ENCODE data around the gene ACOX2. TPM values are rescaled to one million over a fixed set of nuclear protein-coding genes. Genes with fewer than 3 reads are reported as not detected.

ACOX2 gene
- total RNA-seq, 1 experiment from 2014 or later: 3.5 TPM

DNA sequence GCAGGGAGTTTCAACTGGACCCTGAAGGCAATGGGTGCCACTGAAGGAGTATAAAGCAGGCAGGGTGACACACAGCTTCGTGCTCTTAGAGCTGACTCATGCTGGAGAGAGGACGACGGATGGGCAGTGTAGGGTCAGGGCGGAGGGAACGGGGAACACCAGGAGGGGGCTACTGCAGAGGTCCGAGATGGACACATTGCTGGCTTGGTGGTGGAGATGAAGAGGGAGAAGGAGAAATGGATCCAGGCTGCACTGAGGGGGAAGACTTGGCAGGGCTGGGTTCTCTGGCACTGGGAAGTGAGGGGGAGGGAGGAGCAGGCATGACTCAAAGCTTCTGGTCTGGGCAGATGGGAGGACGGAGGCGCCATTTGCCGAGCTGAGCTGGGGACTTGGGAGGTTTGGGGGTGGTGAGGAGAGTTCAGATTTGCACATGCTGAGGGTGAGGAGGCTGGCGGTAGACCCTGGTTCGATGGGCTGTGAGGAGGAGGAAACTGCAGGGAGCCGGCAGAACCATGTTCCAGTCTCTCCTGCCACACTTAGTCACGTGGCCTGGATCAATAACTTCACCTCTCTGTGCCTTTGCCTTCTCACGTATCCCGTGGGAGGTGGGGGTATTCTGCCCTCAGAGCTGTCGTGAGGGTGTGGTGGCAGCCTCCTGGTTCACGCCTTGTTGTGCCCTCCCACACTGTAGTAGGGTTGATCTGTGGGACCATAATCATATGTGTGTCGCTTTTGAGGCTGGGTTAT is 49.7 kb downstream of the ACOX2 start:
- ChIA-PET CTCF (interaction anchor here (0.5 to 0.7 kb wide), 3 partner anchors 18 to 181 kb away, joined by 4 read pairs; partner anchors contain the start of genes HTD2 and RPP14), POLR2A (ENCODE audit: unreplicated experiment) (interaction anchor here (0.5 to 0.7 kb wide), 3 partner anchors 18 to 111 kb away, joined by 3 to 4 read pairs (median 3); no protein-coding TSS in a partner anchor)
- Histone ChIP-seq H3K36me3 (ENCODE audit: low read depth) (no peaks in the 10 kb centered on the region), H3K27me3 (ENCODE audit: insufficient read depth, low read depth) (no peaks in the 10 kb centered on the region), H3K4me3 (no peak overlapping the region), H2AFZ (peak overlapping the region; percentile 75), H3K9me2 (ENCODE audit: insufficient read depth) (no peaks in the 10 kb centered on the region), H4K20me1 (ENCODE audit: insufficient read depth) (no peaks in the 10 kb centered on the region), H3K4me2 (peak overlapping the region; percentile 45), H3K9me3 (ENCODE audit: insufficient read depth, low read depth) (no peaks in the 10 kb centered on the region), H3K27ac (no peak overlapping the region), H3F3A (ENCODE audit: insufficient read depth, low read depth) (peaks cover 17% of the 10 kb centered on the region; the same call in 1 of the 2 replicates), H3K4me1 (replicated peaks; ENCODE audit: insufficient read depth) (peaks cover 33% of the 10 kb centered on the region), H3K79me2 (ENCODE audit: low read depth) (peaks cover under 1% of the 10 kb centered on the region; the same call in 1 of the 2 replicates)
- DNase-seq: peak in 1 of 2 experiments; percentile 33
- BruUV-seq (replicated peaks): no TSS peak
- TF ChIP-seq EZH2 (IDR thresholded peaks at IDR 0.05; ENCODE audit: low read depth): no peak
- TF ChIP-seq, protein P1, sequence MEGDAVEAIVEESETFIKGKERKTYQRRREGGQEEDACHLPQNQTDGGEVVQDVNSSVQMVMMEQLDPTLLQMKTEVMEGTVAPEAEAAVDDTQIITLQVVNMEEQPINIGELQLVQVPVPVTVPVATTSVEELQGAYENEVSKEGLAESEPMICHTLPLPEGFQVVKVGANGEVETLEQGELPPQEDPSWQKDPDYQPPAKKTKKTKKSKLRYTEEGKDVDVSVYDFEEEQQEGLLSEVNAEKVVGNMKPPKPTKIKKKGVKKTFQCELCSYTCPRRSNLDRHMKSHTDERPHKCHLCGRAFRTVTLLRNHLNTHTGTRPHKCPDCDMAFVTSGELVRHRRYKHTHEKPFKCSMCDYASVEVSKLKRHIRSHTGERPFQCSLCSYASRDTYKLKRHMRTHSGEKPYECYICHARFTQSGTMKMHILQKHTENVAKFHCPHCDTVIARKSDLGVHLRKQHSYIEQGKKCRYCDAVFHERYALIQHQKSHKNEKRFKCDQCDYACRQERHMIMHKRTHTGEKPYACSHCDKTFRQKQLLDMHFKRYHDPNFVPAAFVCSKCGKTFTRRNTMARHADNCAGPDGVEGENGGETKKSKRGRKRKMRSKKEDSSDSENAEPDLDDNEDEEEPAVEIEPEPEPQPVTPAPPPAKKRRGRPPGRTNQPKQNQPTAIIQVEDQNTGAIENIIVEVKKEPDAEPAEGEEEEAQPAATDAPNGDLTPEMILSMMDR (conservative IDR thresholded peaks at IDR 0.05): no peak
- intact Hi-C loops (cut with micrococcal nuclease; ENCODE audit: unreplicated experiment): no loop called here

DNA sequence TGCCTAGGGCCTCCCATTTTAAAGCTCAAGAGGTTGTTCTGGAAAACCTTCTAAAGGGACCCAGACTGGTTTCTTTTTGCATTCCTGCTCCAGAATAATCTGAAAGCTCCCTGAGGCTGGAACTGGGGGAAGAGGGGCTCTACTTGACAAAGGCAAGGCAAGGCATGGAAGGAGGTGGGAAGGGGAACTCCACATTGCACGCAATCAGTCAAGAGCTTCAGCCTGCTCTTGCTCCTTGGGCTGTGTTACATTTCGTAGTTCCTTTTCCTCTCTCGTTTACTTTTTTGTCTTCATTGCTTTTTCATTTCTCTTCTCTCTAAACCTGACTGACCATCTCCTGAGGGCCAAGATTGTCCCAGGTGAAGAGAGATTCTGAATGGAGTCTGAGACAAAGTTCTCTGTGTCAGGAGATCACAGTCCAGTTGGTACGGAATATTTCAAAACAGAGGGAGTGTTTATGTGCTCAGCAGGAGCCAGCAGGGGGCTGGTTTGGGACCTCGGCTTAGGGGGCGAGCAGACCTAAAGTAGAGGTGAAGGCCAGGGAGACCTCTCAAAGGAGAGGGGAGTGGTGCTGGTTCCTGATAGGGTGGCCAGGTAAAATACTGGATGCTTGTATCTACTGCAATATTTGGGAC is 51.1 kb downstream of the ACOX2 start:
- POLR2A ChIA-PET (ENCODE audit: unreplicated experiment): interaction anchor here (0.6 kb wide), 1 partner anchor 108 kb away, joined by 7 read pairs; no protein-coding TSS in a partner anchor
- no TSS peak for BruUV-seq (replicated peaks)
- intact Hi-C loops (cut with micrococcal nuclease; ENCODE audit: unreplicated experiment): no loop called here
- no peak for DNase-seq
- Histone ChIP-seq H3K9me2 (ENCODE audit: insufficient read depth) (no peaks in the 10 kb centered on the region), H2AFZ (no peak overlapping the region), H3K79me2 (ENCODE audit: low read depth) (no peaks in the 10 kb centered on the region), H3F3A (ENCODE audit: insufficient read depth, low read depth) (peaks cover 12% of the 10 kb centered on the region; the same call in 1 of the 2 replicates), H3K27ac (no peak overlapping the region), H3K27me3 (ENCODE audit: insufficient read depth, low read depth) (no peaks in the 10 kb centered on the region), H3K9me3 (ENCODE audit: insufficient read depth, low read depth) (no peaks in the 10 kb centered on the region), H3K4me2 (no peak overlapping the region), H3K36me3 (ENCODE audit: low read depth) (no peaks in the 10 kb centered on the region), H4K20me1 (ENCODE audit: insufficient read depth) (no peaks in the 10 kb centered on the region), H3K4me3 (no peak overlapping the region), H3K4me1 (replicated peaks; ENCODE audit: insufficient read depth) (peaks cover 31% of the 10 kb centered on the region)
- TF ChIP-seq, protein P1 (conservative IDR thresholded peaks at IDR 0.05): no peak
- TF ChIP-seq EZH2 (IDR thresholded peaks at IDR 0.05; ENCODE audit: low read depth): no peak
- CTCF ChIA-PET: interaction anchor here (0.5 kb wide), 1 partner anchor 60 kb away, joined by 9 read pairs; no protein-coding TSS in a partner anchor

DNA sequence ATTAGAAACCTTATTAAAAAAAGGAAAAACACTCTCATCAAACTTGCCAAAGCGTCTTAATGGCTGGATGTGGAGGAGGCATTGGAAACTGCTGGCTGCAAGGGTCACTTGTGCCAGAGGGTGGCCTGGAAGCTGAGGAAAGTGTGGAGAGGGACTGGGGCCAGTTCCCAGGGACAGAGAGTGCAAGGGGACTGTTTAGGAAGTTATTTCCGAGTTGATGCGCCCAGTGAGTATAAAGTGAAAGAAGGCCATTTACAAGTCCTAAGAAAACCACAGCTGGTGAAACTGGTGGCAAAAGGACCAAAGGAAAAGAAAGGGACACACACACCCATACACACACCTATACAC is 52.3 kb downstream of the ACOX2 start:
- H3K9me3 ChIP-seq (ENCODE audit: insufficient read depth, low read depth): no peaks in the 10 kb centered on the region; the same call in 1 of the 2 replicates
- CTCF ChIA-PET: no interaction called here
- H3K4me1 ChIP-seq (replicated peaks; ENCODE audit: insufficient read depth): peaks cover 29% of the 10 kb centered on the region
- no peak overlapping the region for H3K27ac ChIP-seq
- H4K20me1 ChIP-seq (ENCODE audit: insufficient read depth): no peaks in the 10 kb centered on the region
- POLR2A ChIA-PET (ENCODE audit: unreplicated experiment): no interaction called here
- no peaks in the 10 kb centered on the region for H3K36me3 ChIP-seq (ENCODE audit: low read depth)
- intact Hi-C loops (cut with micrococcal nuclease; ENCODE audit: unreplicated experiment): no loop called here
- BruUV-seq (replicated peaks): no TSS peak
- H3K27me3 ChIP-seq (ENCODE audit: insufficient read depth, low read depth): no peaks in the 10 kb centered on the region
- DNase-seq: no peak
- H3K4me2 ChIP-seq: no peak overlapping the region
- no peak overlapping the region for H3K4me3 ChIP-seq
- peaks cover 4% of the 10 kb centered on the region; the same call in 1 of the 2 replicates for H3F3A ChIP-seq (ENCODE audit: insufficient read depth, low read depth)
- H2AFZ ChIP-seq: no peak overlapping the region
- TF ChIP-seq, protein P1 (conservative IDR thresholded peaks at IDR 0.05): no peak
- no peak for TF ChIP-seq EZH2 (IDR thresholded peaks at IDR 0.05; ENCODE audit: low read depth)
- H3K79me2 ChIP-seq (ENCODE audit: low read depth): no peaks in the 10 kb centered on the region
- H3K9me2 ChIP-seq (ENCODE audit: insufficient read depth): no peaks in the 10 kb centered on the region
